GM21723 (cell line): ENCODE results near the gene BHLHE23.
"Not testable (repeated sequence)": the region's sequence is repeated elsewhere in the genome, so short reads cannot be mapped to it uniquely, and the experiment has no call there.

Source experiments
- ATAC-seq: cut with Tn5 transposase; IDR thresholded peaks from one replicate; pipeline ENCODE4 v1.9.1; 2021; ENCODE audit warnings: mild to moderate bottlenecking, moderate library complexity; ENCODE audit not compliant: unreplicated experiment

Gene BHLHE23

DNA sequence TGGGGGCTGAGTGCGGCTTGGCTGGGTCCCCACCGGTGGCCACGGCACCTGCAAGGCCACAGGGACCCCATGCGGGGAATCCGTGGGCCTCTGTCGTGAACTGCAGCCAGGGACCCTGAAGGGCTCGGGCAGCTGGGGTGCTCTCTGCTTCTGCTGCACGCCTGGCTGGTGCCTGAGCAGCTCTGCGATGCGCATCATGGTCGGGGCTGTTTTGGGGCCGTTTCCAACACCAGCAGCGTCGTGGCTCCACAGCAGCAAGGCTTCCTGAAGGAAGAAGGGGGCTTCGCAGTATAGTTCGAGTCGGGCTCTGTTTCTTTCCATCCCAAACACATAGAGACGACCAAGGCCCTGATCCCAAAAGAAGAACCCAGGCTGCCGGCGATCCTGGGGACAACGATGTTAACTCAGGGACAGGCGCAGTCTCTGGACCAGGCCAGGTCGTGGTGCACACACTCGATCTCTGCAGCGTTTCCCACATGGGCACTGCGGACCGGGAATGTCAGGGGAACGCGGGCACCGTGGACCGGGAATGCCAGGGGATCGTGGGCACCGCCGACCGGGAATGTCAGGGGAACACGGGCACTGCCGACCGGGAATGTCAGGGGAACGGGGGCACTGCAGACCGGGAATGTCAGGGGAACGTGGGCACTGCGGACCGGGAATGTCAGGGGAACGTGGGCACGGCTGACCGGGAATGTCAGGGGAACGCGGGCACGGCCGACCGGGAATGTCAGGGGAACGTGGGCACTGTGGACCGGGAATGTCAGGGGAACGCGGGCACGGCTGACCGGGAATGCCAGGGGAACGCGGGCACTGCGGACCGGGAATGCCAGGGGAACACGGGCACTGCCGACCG lies 36.8 kb upstream of the BHLHE23 start:
- no peak for ATAC-seq

DNA sequence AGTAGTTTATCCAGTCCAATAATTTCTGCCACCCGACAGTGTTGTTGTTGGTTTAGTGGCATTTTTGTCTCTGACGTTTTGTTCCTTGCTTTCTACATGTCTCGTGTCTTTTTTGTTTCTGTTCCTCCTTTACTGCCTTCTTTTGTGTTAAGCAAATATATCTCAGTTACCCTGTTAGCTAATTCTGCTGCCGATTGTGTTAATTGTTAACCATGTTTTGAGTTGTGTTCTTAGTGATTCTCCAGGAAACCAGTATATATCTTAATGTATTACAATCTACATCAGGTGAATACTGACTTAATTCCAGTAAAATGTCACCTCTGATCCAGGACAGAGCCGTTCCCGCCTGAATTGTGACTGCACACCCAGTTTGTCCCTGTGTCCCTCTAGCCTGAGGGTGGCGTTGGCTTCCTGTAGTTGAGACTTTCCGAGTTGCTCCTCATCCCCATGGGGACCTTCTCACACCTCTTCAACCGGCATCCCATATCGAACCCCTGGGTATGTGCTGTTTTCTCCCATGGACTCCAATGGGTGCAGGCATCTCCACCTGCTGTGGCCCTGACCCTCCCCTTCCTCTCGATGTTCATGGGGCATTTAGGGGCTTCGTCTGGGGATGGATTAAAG lies 35.8 kb upstream of the BHLHE23 start:
- no peak for ATAC-seq

- no peak for ATAC-seq
Observed at GRCh38 chr20:63041776-63042175, 35.0 kb upstream of the BHLHE23 start.

GRCh38 chr20:63037669-63038268 lies 31.0 kb upstream of the BHLHE23 start:
- no peak for ATAC-seq

DNA sequence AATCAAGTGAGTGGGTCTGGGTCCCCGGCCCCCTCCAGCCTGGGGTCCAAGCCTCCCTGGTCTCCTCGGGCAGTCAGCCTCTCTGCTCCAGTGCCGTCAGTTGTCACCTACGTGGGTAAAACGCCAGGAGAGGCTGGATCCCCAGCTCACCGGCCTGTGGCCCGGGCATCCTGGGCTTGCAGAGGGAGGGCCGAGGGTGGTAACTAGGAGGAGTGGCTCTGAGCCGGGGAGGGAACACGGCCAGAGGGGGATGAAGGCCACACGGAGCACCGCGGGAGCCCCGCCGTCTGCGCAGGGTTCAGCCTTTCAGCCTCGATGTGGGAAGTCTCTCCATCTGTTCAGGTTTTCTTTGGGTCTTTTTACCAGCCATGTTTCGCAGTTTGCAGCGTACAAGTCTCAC lies 29.5 kb upstream of the BHLHE23 start:
- no peak for ATAC-seq

- no peak for ATAC-seq
Observed at GRCh38 chr20:63035603-63036185, 28.9 kb upstream of the BHLHE23 start.

DNA sequence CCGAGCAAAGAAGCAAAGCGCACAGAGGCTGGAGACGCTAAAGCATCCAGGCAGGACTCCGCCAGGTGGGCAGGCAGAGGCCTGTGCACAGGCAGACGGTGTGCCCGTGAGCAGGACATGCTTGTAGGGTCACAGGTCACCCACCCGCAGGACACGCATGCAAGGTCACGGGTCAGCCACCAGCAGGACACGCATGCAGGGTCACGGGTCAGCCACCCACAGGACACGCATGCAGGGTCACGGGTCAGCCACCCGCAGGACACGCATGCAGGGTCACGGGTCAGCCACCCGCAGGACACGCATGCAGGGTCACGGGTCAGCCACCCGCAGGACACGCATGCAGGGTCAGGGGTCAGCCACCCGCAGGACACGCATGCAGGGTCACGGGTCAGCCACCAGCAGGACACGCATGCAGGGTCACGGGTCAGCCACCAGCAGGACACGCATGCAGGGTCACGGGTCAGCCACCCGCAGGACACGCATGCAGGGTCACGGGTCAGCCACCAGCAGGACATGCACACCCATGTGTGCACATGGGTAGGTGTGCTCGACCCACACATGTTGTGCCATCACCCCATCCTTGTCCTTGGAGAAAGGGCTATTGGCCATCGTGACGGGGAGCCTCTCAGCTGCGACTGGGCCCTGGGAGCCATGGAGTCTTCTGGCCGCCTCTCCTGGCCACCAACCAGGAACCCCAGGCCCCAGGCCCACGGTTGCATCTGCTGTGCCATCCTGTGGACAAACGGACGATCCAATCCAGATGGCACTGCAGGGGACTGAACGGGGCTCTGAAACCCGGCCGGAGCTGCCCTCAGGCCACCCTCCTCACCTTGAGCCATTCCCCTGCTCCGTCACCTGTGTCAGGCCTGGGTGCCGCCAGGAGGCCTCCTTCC lies 28.2 kb upstream of the BHLHE23 start:
- ATAC-seq, result not testable (repeated sequence)

DNA sequence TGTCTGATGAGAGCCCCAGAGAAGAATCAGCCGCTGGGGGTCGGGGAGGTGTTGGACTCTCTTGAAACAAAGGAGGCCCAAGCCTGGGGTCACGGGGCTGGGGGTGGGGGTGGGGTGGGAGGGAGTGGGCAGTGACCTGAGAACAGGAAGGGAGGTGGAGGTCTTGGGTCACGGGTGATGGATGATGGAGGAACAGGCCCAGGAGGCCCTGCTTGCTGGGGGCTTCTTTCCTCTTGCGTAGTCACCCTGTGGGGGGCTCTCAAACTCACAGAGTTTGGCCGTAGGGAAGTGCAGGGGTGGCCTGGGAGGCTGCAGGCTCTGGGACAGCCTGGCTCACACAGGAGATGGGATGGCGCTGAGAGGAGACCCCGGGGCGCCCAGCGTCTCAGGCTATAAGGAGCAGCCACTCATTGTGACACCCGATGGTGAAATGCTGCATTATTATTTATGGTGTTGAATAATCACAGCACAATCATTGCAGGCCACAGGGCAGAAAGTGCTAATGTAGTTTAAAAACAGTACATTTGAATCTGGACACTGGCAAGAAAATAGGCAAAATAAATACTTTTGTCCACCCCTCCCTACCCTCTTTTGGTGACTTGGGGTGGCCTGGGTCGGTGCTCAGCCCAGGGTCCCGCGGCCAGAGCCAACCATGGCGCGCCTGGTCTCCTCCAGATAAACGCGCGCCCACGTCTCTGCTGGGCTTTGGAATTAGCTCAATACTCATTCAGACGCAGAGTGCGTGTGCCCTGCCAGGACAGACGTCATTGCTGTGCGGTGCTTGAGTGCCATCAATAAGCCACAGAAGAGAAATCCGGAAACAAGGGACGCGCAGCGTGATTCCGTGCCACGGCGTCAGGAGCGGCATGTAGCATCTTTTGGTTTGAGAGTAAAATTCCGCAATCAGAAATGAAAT lies 27.3 kb upstream of the BHLHE23 start:
- ATAC-seq, result no peak

GRCh38 chr20:63032861-63033793 lies 26.4 kb upstream of the BHLHE23 start:
- ATAC-seq, result no peak

- no peak for ATAC-seq
Observed at GRCh38 chr20:63032026-63032800, 25.4 kb upstream of the BHLHE23 start.

DNA sequence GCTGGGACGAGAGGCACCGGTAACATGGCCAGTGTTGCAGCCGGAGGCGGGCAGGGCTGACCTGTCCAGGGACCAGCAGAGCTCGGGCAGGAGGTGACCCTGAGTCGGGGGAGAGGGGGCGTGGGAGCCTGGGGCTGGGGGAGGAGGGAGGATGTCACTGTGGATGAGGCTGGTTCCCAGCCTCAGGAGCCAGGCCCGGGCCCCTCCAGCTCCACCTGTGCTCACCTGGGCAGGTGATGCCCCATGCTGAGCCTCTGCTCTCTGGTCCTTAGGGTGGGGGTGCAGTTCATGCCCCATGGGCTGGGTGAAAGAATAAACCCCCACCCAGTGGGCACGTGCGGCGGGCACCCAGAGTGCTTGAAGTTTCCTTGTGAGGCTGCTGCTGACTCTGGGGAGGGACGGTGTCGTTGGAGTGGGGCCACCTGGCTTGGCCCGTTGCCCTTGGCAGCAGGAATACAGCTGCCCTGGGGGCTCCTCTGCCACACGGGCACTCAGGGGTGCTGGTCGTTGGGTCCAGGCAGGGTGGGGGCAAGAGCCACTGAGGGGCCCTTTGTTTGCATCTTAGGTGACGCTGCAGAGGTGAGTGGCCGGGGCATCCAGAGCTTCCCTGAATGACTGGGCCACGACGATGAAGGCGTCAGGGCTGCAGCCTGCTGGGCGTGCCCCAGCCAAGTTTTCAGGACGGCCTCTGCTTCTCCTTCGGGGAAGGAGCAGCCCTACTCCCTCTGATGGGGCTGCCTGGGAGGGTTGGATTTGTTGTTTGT lies 24.7 kb upstream of the BHLHE23 start:
- no peak for ATAC-seq

GRCh38 chr20:63029358-63030121 lies 22.8 kb upstream of the BHLHE23 start:
- no peak for ATAC-seq

GRCh38 chr20:63028461-63028921 lies 21.7 kb upstream of the BHLHE23 start:
- no peak for ATAC-seq

DNA sequence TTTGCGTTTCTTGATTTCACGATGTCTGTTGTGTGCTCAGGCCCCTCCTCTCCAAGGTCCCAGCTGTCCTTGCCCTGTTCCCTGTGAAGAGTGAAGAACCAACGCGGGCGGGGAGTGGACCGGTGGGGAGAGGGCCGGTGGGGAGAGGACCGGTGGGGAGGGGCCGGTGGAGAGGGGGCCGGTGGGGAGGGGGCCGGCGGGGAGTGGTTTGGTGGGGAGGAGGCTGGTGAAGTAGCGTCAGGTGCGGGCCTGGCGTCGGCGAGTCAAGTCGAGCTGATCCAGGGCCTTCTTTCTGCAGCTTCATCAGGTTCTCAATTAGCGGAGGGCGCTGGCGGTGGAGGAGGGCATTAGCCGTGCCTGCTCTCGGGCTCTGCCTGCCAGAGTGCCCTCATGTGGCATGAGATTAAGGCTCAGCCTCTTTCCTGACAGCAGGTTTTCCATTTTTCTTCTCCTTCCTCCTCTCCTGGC lies 21.2 kb upstream of the BHLHE23 start:
- no peak for ATAC-seq

DNA sequence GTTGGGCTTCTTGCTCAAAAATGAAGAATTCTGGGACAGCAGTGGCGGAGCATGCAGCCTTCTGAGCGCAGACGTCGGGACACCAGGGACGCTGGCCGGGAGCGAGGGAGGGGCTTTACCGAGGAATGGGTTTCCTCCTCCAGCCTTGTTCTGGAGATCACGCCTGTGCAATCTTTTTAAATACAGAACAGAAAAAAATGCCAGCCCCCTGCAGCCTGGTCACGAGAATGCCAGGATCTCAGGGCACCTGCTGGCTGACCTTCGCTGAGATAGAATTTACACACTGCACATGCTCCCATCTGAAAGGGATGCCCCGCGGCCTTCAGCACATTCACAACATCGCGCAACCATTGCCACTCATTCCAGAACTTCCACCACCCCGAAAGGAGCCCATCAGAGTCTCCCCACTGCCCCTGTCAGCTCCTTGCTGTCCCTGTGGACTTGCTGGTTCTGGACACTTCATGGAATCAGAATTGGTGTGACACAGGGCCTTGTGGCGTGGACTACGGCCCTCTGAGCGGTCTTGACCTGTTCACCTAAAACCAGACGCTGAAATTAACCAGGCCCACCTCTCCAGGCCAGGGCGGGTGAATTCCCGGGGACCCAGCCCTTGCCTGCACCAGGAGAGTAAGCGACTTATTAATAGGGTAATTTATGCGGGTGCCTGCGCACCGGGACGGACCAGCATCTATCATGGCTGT lies 20.6 kb upstream of the BHLHE23 start:
- no peak for ATAC-seq
